Activated CD4-positive, alpha-beta T cell treated with anti-CD3 and anti-CD28 coated beads, Interleukin-2, amount 10 ng/mL, durations not matched to agents 7 days and 5 days (primary cell): ENCODE results near the gene CLK1. TPM values are rescaled to one million over a fixed set of nuclear protein-coding genes. Genes with fewer than 3 reads are reported as not detected.
"Not testable (repeated sequence)": the region's sequence is repeated elsewhere in the genome, so short reads cannot be mapped to it uniquely, and the experiment has no call there.

Source experiments
- CTCF ChIA-PET: fragments of 350-600 bp; sonication (Branson Sonifier 250); formaldehyde crosslinking; loops from one replicate; lab custom pipeline; 2021; ENCODE audit warnings: antibody characterized with exemption; lab: Charles Lee
- POLR2A ChIA-PET: fragments of 350-600 bp; sonication (Branson Sonifier 250); formaldehyde crosslinking; loops from one replicate; lab custom pipeline; 2021; ENCODE audit warnings: antibody characterized with exemption; lab: Charles Lee
- DNase-seq: peaks from one replicate; pipeline ENCODE4 v3.0.0-alpha.2; 2020
- H3K27ac Mint-ChIP-seq: one replicate; pipeline ENCODE4 v1.8.0; 2021; ENCODE audit warnings: mild to moderate bottlenecking, moderate library complexity, mixed read lengths
- H3K27me3 Mint-ChIP-seq: one replicate; pipeline ENCODE4 v1.8.0; 2021; ENCODE audit warnings: mixed read lengths
- H3K36me3 Mint-ChIP-seq: one replicate; pipeline ENCODE4 v1.8.0; 2021; ENCODE audit warnings: low read depth, mixed read lengths
- H3K4me1 Mint-ChIP-seq: one replicate; pipeline ENCODE4 v1.8.0; 2021; ENCODE audit warnings: mixed read lengths
- H3K4me3 Mint-ChIP-seq: one replicate; pipeline ENCODE4 v1.8.0; 2021; ENCODE audit warnings: mild to moderate bottlenecking, moderate library complexity, mixed read lengths
- H3K9me3 Mint-ChIP-seq: one replicate; pipeline ENCODE4 v1.8.0; 2021; ENCODE audit warnings: mixed read lengths
- total RNA-seq, 2 experiments: library from RNA; stranded (reverse); gene quantifications; one replicate each; pipeline ENCODE4 v1.2.3, GENCODE V29; 2021

The CLK1 gene
- total RNA-seq, result 100 to 1,000 TPM; 120 to 142 TPM

DNA sequence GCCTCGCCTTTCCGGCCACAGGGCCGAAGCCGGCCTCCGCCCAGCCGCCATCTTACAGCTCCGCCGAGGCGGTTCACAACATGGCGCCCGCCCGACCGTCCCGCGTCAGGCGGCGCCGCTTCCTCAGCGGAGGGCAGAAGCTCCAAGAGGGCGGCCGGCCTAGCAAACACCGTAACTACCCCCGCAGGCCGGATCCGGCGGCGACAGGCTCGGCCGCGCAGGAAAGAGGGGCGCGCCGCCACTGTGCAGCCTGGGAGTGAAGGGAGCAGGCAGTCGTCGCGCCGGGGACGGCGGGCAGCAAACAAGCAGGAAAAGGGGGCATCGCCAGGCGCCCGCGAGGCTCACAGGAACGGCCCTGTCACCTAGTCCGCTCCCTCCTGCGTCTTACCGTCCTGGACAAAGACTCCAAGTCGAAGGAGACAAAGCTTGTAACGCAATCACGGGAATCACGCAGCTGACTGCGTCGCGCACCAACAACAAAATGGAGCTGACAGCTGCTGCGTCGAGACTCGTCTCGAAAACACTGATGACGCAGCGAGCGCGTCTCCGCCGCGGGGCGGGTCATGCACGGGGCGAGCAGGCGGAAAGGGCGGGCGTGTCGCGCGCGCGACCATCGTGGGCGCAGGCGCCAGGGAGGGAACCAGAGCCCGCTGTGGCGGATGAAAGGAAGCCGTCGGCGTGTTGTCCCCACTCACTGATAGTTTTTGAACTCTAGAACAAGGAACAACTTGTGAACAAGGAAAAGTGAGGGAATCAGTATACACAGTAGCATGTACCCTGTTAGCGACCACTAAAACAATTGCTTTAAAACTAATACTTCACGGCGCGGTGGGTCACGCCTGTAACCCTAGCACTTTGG, at the start of gene CLK1:
Gene CLK1 (minus strand): TSS at position 483 of the 859 bp plus-strand sequence. CDS start 2,796 bp downstream, outside the sequence.
- peak; percentile 98 for DNase-seq
- POLR2A ChIA-PET, result interaction anchor here (0.8 to 1.8 kb wide), 3 partner anchors 23 to 91 kb away, joined by 3 to 9 read pairs (median 4); partner anchors contain the start of genes NIF3L1 and PPIL3
- H3K36me3 Mint-ChIP-seq, result peaks cover 58% of the 10 kb centered on the region
- CTCF ChIA-PET, result interaction anchor here (0.9 to 2.6 kb wide), 14 partner anchors 9 to 587 kb away, joined by 3 to 11 read pairs (median 4); partner anchors contain the start of genes NIF3L1, PPIL3, STRADB and TRAK2
- H3K9me3 Mint-ChIP-seq, result no peaks in the 10 kb centered on the region
- peak within 1 kb of the TSS; percentile 90 for H3K4me3 Mint-ChIP-seq
- peak within 1 kb of the TSS; percentile 100 for H3K27ac Mint-ChIP-seq
- peaks cover 46% of the 10 kb centered on the region for H3K4me1 Mint-ChIP-seq
- H3K27me3 Mint-ChIP-seq, result no peaks in the 10 kb centered on the region

DNA sequence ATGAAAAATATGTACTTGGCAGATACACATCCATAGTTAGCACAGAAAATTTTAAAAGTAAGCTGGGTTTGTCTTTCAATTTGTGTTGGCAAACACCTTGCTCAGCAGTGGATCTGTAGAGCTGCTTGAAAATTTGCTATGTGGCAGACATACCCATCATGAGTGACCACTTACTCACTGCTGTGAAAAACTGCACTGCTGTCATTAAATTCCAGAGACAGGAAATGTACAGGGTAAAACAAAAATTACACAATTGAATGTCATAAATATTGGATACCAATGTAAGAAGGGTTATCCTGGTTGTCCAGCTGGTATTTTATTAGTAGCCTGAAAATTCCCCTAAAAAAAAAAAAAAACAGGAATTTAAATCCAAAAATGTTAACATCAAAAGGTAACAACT, 49.2 kb upstream of the CLK1 start:
- no peak for DNase-seq
- Mint-ChIP-seq H3K9me3 (no peaks in the 10 kb centered on the region), H3K27me3 (no peaks in the 10 kb centered on the region), H3K36me3 (peaks cover 45% of the 10 kb centered on the region), H3K4me1 (no peaks in the 10 kb centered on the region), H3K4me3 (no peak overlapping the region), H3K27ac (no peak overlapping the region)
- ChIA-PET POLR2A (no interaction called here), CTCF (interaction anchor here (0.6 to 1.4 kb wide), 5 partner anchors 12 to 239 kb away, joined by 3 to 4 read pairs (median 3); no protein-coding TSS in a partner anchor)

DNA sequence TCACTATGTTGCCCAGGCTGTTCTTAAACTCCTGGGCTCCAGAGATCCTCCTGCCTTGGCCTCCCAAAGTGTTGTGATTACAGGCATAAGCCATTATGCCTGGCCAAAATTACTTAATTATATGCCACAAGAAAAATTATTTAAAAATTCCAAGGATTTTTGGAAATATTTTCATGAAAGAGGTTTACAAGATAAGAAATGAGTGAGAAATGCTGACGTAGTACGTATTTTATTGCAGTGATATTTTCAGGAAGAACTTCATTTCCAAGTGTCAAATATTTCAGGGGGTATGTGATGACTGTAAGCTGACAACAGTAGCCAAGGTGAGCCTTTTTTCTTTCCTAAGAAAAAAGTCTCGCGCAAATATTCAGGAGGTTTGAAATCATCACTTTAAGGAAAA, 45.5 kb upstream of the CLK1 start:
- H3K4me1 Mint-ChIP-seq, result no peaks in the 10 kb centered on the region
- no peak overlapping the region for H3K4me3 Mint-ChIP-seq
- no peaks in the 10 kb centered on the region for H3K9me3 Mint-ChIP-seq
- no peak for DNase-seq
- H3K36me3 Mint-ChIP-seq, result peaks cover 39% of the 10 kb centered on the region
- POLR2A ChIA-PET, result no interaction called here
- CTCF ChIA-PET, result interaction anchor here (0.6 kb wide), 1 partner anchor 244 kb away, joined by 3 read pairs; no protein-coding TSS in a partner anchor
- no peaks in the 10 kb centered on the region for H3K27me3 Mint-ChIP-seq
- no peak overlapping the region for H3K27ac Mint-ChIP-seq

DNA sequence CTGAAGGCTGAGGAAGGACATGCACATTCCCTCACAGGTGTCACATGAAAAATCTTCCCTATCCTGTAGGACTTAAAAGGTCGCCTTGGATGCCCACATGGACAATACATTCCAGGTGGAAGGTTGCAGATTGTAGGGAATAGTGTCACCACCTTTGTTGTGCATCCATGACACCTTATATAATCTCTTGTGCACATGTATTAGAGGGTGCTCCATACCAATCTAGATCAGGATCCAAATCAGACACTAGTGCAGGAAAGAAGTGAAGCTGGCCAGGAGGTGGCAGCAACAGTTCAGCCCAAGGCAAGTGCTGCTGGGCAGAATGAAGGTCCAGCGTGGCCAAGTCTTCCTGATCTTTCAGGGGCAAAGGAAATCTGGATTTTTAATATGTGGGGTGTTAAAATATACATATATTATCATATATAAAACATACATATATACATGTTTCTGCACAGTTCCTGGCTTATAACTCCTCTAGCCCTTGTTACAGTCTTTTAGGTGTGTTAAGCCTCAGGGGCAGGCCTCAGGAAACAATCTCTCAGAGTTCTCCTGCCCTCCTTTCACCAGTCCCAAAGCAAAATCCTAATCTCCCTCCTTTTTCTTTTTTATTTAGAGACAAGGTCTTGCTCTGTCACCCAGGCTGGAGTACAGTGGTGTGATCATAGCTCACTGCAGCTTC, 41.3 kb upstream of the CLK1 start:
- H3K27ac Mint-ChIP-seq, result no peak overlapping the region
- ChIA-PET POLR2A (interaction anchor here (0.6 kb wide), 1 partner anchor 224 kb away, joined by 4 read pairs; no protein-coding TSS in a partner anchor), CTCF (interaction anchor here (0.6 to 3.4 kb wide), 19 partner anchors 8 to 1011 kb away, joined by 3 to 17 read pairs (median 4); partner anchors contain the start of gene CASP10)
- no peaks in the 10 kb centered on the region for H3K9me3 Mint-ChIP-seq
- no peaks in the 10 kb centered on the region for H3K27me3 Mint-ChIP-seq
- peaks cover 10% of the 10 kb centered on the region for H3K4me1 Mint-ChIP-seq
- peak; percentile 67 for DNase-seq
- no peak overlapping the region for H3K4me3 Mint-ChIP-seq
- peaks cover 34% of the 10 kb centered on the region for H3K36me3 Mint-ChIP-seq

DNA sequence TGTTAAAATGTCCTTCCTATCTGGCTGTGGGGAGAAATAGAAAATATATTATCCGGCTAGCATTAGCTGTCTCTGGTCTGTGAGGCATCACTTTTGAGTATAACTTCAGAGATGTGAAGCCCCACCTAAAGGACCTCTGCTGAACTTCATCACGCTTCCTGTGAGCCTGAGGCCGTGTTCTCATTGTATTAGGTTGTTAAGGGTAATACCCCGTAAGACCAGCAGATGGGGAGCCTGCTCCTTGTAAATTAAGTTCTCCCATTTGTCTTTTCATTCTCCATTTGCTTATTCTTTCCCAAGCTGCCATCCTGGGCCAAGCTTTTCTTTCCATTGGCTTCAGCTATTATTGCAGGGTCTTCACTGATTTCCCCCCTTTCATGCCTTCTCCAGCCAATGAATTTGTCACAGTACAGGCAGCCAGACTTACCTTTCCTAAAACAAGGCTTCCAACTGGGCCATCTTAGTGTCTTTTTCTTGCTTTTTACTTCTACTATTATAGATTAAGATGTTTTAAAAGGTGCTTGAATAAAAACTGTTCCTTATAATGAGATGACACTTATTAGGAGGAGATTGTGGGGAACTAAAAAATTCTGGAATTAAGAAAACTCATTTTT, 37.1 kb upstream of the CLK1 start:
- CTCF ChIA-PET, result interaction anchor here (0.6 to 1.6 kb wide), 22 partner anchors 9 to 362 kb away, joined by 3 to 17 read pairs (median 4); partner anchors contain the start of genes CLK1, NIF3L1 and PPIL3
- POLR2A ChIA-PET, result no interaction called here
- Mint-ChIP-seq H3K36me3 (peaks cover 48% of the 10 kb centered on the region), H3K27me3 (no peaks in the 10 kb centered on the region), H3K4me3 (no peak overlapping the region), H3K4me1 (peaks cover 12% of the 10 kb centered on the region), H3K27ac (peak overlapping the region; percentile 65), H3K9me3 (no peaks in the 10 kb centered on the region)
- peak; percentile 87 for DNase-seq

DNA sequence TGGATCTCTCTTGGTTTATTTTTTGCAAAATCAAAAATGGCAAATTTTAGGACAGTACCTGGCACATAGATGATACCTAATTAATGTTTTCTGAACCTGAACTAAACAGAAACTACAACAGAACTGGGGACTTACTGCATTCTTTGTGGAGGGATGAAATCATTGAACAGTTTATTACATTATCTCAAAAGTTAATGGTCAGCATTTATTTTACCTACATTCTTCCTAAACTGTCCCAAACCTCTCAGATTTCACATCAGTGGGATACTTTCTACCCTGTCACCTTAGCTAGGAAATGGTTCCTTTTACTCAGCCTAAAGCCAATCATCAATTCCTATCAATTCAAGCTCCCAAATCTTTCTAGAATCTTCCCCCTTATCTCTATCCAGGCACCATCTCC, 35.0 kb upstream of the CLK1 start:
- Mint-ChIP-seq H3K27me3 (no peaks in the 10 kb centered on the region), H3K27ac (no peak overlapping the region), H3K4me1 (peaks cover 12% of the 10 kb centered on the region), H3K4me3 (no peak overlapping the region), H3K36me3 (peaks cover 51% of the 10 kb centered on the region), H3K9me3 (no peaks in the 10 kb centered on the region)
- POLR2A ChIA-PET, result no interaction called here
- DNase-seq, result no peak
- CTCF ChIA-PET, result interaction anchor here (0.6 kb wide), 1 partner anchor 20 kb away, joined by 9 read pairs; no protein-coding TSS in a partner anchor

DNA sequence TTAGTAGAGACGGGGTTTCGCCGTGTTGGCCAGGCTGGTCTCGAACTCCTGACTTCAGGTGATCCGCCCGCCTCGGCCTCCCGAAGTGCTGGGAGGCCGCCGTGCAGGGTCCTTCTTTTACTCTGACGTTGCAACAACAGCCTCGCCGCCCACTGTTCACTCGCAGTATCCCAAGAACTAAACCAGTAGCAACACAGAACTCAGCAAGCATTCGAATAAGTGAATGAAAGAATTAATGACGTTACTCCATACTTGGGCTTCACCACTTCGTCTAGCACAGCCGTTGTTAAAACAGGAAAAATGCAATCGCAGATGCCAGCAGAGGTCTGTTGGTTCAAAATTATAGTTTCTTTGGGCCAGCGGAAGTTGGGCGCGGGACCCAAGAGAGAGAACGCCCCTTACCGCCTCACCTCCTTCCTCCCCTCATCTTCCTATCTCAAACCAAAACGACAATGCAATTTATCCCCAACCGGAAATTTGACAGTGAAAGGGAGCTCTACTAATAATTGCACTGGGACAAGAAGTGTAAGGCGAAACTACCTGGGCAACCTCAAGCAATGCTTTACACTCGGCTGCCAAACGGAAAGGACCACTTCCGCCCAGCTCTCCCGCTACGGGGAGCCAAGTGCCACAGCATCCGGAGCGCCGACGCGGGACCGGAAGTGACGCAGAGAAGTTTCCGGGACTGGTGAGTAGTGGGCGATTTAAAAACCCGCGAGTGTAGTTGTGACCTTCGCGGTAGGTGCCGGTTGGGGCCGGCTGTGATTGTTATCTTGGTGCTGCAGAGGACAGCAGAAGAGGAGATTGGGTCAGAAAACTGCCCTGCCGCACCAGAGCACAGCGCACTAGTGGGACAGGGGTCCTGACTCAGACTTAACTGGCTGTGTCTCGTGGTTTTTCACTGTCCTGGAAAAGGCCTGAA, 24.5 kb upstream of the CLK1 start, which contains the start of the genes NIF3L1 and PPIL3:
Gene NIF3L1 (plus strand): TSS at position 668 of the 922 bp plus-strand sequence. CDS start 2,573 bp downstream, outside the sequence.
Gene PPIL3 (minus strand): TSS at position 374 of the 922 bp plus-strand sequence. CDS start 1,462 bp downstream, outside the sequence.
- H3K27me3 Mint-ChIP-seq, result no peaks in the 10 kb centered on the region
- H3K9me3 Mint-ChIP-seq, result no peaks in the 10 kb centered on the region
- H3K27ac Mint-ChIP-seq, result peak within 1 kb of the TSS; percentile 99
- ChIA-PET POLR2A (interaction anchor here (0.7 to 1.4 kb wide), 5 partner anchors 19 to 373 kb away, joined by 3 to 9 read pairs (median 5); partner anchors contain the start of genes CFLAR and CLK1), CTCF (interaction anchor here (0.6 to 3.5 kb wide), 18 partner anchors 12 to 344 kb away, joined by 3 to 17 read pairs (median 4); partner anchors contain the start of genes CASP10 and CLK1)
- H3K4me1 Mint-ChIP-seq, result peaks cover 52% of the 10 kb centered on the region
- peaks cover 32% of the 10 kb centered on the region for H3K36me3 Mint-ChIP-seq
- H3K4me3 Mint-ChIP-seq, result peak within 1 kb of the TSS; percentile 97
- peak; percentile 98 for DNase-seq

DNA sequence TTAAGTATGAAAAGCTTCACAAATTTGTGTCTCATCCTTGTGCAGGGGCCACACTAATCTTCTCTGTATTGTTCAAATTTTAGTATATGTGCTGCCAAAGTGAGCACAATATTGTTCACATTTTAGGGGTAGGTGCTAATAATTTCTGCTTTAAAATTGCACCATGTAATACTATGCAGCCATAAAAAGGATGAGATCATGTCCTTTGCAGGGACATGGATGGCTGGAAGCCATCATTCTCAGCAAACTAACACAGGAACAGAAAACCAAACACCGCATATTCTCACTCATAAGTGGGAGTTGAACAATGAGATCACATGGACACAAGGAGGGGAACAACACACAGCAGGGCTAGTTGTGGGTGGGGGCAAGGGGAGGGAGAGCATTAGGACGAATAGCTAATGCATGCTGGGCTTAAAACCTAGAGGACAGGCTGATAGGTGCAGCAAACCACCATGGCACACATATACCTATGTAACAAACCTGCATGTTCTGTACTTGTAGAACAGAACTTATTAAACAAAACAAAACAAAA, 17.3 kb upstream of the CLK1 start:
- CTCF ChIA-PET, result interaction anchor here (1.2 kb wide), 1 partner anchor 263 kb away, joined by 4 read pairs; no protein-coding TSS in a partner anchor
- H3K27me3 Mint-ChIP-seq, H3K9me3 Mint-ChIP-seq, H3K4me3 Mint-ChIP-seq, DNase-seq, POLR2A ChIA-PET, H3K27ac Mint-ChIP-seq: not testable (repeated sequence)
- peaks cover 22% of the 10 kb centered on the region for H3K4me1 Mint-ChIP-seq
- H3K36me3 Mint-ChIP-seq, result peaks cover 48% of the 10 kb centered on the region

DNA sequence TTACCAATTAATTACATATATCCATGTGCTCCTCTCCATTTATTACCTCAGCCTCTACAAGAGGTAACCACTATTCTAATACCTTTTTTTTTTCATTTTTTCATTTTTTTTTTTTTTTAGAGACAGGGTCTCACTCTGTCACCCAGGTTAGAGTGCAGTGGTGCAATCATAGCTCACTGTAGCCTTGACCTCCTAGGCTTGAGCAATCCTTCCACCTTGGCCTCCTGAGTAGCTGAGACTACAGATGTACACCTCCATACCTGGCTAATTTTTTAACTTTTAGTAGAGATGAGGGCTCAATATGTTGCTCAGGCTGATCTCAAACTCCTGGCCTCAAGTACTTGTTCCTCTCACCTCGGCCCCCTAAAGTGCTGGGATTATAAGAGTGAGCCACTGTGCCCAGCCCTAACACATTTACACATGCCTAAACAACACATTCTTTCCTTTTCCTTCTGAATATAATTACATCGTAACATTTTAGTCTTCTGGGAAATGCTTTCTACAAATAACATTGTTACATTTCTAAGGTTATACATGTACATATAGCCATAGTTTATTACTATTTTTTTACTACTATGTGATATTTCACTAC, 13.9 kb upstream of the CLK1 start:
- ChIA-PET CTCF (interaction anchor here (0.6 to 2.0 kb wide), 4 partner anchors 9 to 312 kb away, joined by 3 to 6 read pairs (median 3); no protein-coding TSS in a partner anchor), POLR2A (no interaction called here)
- Mint-ChIP-seq H3K4me3 (no peak overlapping the region), H3K27me3 (no peaks in the 10 kb centered on the region), H3K9me3 (no peaks in the 10 kb centered on the region), H3K27ac (no peak overlapping the region), H3K4me1 (peaks cover 10% of the 10 kb centered on the region), H3K36me3 (peaks cover 56% of the 10 kb centered on the region)
- DNase-seq, result no peak

DNA sequence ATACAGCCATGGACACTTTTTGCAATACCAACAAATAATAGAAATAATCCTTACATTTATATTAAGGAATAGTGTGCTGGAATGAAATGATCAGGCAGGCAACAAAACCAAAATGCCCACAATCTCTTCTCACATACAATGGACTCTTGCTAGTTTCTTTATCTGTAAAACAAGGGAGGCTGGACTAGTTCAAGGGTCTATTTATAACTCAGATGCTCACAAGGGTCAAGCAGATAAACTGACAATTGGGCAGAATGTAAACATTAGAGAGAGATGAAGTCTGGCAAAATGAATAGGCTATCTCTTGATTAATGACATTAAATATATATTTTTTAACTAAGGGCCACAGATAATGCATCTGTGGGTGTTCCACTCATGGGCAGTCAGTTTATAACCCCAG, 13.0 kb upstream of the CLK1 start:
- CTCF ChIA-PET, result interaction anchor here (0.6 to 2.0 kb wide), 3 partner anchors 10 to 311 kb away, joined by 3 to 6 read pairs (median 3); no protein-coding TSS in a partner anchor
- no peak for DNase-seq
- peaks cover 57% of the 10 kb centered on the region for H3K36me3 Mint-ChIP-seq
- POLR2A ChIA-PET, result no interaction called here
- no peaks in the 10 kb centered on the region for H3K9me3 Mint-ChIP-seq
- no peak overlapping the region for H3K4me3 Mint-ChIP-seq
- H3K27ac Mint-ChIP-seq, result no peak overlapping the region
- peaks cover 6% of the 10 kb centered on the region for H3K4me1 Mint-ChIP-seq
- H3K27me3 Mint-ChIP-seq, result no peaks in the 10 kb centered on the region
